ENCODE data around the gene ENTREP3. TPM values are rescaled to one million over a fixed set of nuclear protein-coding genes. Genes with fewer than 3 reads are reported as not detected.
"Not testable (repeated sequence)": the region's sequence is repeated elsewhere in the genome, so short reads cannot be mapped to it uniquely, and the experiment has no call there.

Gene ENTREP3
- total RNA-seq, 1 experiment from 2014 or later = 8.1 TPM

- DNase-seq (ENCODE audit: low read depth) = no peak
These were observed 32.2 kb downstream of the ENTREP3 start for GRCh38 chr1:155223047-155223446.

DNA sequence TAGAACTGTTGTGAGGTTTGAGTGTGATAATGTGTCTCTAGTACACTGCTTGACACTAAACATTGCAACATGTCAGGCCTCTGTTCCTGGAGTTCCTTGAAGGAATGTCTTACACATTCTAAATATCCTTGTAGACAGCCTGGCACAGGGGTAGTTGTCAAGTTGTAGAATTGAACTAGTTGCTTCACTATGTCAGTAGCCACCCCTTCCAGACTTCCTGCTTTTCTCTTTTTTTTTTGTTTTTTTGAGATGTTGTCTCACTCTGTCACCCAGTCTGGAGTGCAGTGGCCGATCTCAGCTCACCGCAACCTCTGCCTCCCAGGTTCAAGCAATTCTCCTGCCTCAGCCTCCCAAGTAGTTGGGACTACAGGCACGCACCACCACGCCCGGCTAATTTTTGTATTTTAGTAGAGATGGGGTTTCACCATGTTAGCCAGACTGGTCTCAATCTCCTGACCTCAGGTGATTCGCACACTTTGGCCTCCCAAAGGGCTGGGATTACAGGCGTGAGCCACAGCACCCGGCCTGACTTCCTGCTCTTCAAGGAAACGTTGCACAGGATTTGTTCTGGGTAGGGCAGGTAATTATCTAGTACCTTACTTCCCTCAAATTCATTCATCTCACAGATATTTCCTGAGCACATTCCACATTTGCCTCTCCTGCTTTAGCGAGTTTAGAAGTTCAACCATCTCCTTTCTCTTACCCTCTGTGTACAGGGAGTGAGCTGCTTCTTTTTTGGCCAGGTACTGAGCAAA lies 34.9 kb downstream of the ENTREP3 start:
- not testable (repeated sequence) for DNase-seq (ENCODE audit: low read depth)

DNA sequence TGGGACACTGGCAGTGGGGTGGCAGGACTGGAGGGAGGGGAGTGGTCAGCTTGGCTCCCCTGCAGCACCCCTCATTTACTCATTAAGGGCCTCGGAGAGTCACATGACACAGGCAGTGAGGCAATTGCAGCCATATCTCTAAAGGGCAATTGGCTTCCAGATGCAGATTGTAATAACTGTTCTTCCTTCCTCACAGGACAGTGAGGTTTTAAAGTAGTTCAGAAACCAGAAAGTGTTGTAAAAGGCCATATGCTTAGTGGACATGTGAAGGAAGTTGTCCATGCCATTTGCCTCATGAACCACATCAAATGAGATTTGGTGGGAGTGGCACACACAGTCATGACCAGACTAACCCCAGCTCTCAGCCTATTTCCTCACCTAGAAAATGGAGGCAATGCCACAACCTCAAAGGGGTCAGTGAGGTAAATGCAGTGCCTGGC lies 35.7 kb downstream of the ENTREP3 start:
- DNase-seq (ENCODE audit: low read depth) = no peak

DNA sequence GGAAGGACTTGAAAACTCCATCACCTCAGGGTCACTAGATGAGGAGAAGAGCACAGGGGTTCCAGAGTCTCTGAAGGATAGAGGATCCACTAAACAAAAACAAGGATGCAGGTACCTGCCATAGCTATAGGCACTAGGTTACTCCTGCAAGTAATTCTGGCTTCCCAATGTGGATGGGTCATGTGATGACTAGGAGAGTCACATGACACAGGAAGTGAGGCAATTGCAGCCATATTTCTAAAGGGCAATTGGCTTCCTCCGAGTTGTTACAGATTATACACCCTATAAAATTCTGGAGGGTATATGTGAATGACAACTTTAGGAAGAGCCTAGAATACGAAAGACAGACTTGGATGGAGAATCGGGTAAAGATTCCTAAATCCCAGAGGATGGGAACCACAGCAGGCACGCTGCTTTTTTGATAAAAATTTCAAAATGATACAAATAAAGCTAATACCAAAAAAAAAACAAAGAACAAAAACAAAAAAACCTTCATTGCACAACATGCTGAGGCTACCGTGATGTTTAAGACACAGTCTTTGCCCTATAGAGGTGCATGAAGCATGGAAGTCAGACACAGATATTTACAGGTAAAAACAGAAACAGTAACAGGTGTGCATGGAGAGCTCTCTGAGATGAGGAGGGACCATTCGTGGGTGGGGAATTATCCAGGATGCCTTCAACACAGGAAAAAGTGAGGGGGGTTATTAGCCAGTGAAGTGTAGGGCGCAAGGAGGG lies 36.3 kb downstream of the ENTREP3 start:
- no peak for DNase-seq (ENCODE audit: low read depth)

DNA sequence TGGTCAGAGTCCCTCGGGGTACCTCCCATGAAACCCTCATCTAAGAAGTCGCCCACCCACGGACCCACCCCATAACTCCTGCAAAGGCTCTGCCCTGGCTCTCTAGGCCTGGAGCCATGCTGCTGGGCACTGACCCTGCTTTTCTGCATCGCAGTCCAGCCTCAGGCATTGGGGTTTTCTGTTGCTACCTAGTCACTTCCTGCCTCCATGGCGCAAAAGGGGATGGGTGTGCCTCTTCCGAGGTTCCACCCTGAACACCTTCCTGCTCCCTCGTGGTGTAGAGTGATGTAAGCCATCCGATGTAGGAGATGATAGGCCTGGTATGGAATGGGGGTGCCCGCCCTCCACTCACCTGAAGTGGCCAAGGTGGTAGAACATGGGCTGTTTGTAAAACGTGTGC lies 40.6 kb downstream of the ENTREP3 start:
- DNase-seq (ENCODE audit: low read depth) = not testable (repeated sequence)

GRCh38 chr1:155212051-155212440 lies 43.2 kb downstream of the ENTREP3 start:
- DNase-seq (ENCODE audit: low read depth) = not testable (repeated sequence)

DNA sequence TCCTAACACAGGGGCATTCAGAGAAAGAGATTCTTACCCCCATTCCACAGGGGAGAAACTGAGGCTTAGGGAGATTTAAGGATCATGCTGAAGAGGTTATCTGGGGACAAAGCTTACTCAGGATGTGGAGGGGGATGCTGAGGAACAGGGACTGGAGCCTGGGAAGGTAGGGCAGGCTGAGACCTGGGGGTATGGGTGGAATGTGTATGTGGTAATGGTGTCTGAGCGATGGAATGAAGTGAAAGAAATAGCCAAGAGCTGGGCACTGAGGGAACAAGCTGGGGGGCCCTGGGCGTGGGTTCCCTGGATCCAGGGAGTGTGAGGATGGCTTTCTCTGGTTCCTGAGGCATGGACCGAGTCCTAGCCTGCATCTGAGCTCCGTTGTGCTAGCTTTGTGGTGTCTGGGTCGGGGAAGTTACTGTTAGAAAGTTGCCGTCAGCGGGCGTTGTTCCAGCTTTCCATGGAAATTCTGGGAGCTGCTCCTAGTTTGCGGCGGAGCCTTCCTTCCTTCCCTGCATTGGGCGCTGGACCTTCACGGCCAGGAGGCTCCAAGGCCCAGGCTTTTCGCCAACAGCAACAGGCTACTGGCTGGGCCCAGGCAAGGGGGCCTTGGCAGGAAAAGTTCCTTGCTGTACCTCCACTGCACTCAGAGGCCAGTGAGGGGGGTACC lies 43.8 kb downstream of the ENTREP3 start:
- not testable (repeated sequence) for DNase-seq (ENCODE audit: low read depth)

- no peak for DNase-seq (ENCODE audit: low read depth)
These were observed 44.8 kb downstream of the ENTREP3 start for GRCh38 chr1:155210314-155211104.

- DNase-seq (ENCODE audit: low read depth) = no peak
These were observed 46.0 kb downstream of the ENTREP3 start for GRCh38 chr1:155209312-155209721.

- DNase-seq (ENCODE audit: low read depth) = peak; percentile 90
These were observed 46.6 kb downstream of the ENTREP3 start, which contains the start of gene MTX1 for GRCh38 chr1:155208541-155209311. Gene MTX1, plus strand, starts transcription at chr1:155208695. Its CDS starts 110 bp downstream, at chr1:155208805.

GRCh38 chr1:155207806-155208540 lies 47.3 kb downstream of the ENTREP3 start, which contains the start of gene THBS3:
Gene THBS3, minus strand, starts transcription at chr1:155207897. Its CDS starts 21 bp downstream, at chr1:155207876.
- peak; percentile 50 for DNase-seq (ENCODE audit: low read depth)

- peak; percentile 86 for DNase-seq (ENCODE audit: low read depth)
These were observed 48.1 kb downstream of the ENTREP3 start for GRCh38 chr1:155206891-155207805.

DNA sequence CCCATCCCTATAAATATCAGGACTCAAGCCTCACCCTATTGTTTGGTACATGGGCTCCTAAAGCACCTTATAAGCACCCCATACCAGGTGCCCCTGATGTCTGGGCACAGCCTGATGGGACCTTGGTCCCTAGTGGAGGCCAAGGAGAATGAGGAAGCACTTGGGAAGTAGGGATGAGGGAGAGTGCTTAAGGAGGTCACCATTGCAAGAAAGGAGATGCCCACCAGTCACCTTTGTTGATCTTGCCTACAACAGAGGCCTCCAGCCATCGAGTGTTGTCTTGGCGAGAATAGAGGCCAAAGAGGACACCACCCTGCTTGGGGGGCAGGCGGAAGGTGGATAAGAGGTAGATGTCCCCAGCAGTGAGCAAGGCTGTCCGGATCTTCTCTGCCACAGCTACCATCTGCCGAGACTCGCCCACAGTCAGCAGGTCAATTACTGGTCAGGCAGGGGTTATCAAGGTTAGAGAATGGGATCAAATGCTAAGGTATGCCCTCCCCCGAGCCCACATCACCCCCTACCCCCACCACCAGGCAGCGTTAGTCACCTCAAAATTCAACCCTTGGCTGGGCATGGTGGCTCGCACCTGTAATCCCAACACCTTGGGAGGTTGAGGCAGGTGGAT lies 49.2 kb downstream of the ENTREP3 start:
- DNase-seq (ENCODE audit: low read depth) = no peak

- DNase-seq (ENCODE audit: low read depth) = no peak
These were observed 50.2 kb downstream of the ENTREP3 start for GRCh38 chr1:155205035-155205434.

GRCh38 chr1:155202731-155203515 lies 52.4 kb downstream of the ENTREP3 start:
- DNase-seq (ENCODE audit: low read depth) = no peak

DNA sequence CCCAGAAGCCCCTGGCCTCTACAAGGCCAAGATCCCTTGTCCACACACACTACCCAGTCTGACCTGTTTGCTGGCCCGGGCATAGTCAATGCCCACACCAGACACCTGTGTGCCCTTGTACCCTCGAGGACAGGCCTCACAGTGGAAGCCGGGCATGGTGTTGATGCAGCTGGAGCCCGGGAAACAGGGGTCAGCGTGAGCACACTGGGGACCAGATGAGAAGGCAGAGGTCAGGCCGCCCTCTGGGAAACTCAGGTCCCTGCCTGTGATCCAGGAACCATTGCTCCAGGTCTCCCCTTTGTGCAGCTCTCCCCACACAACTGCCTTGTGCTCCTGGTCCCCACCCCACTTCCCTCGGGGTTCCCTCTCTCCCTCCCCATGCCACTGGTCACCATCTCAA lies 53.1 kb downstream of the ENTREP3 start:
- DNase-seq (ENCODE audit: low read depth) = no peak

- no peak for DNase-seq (ENCODE audit: low read depth)
These were observed 54.4 kb downstream of the ENTREP3 start for GRCh38 chr1:155200920-155201319.

- DNase-seq (ENCODE audit: low read depth) = no peak
These were observed 55.5 kb downstream of the ENTREP3 start for GRCh38 chr1:155199792-155200191.

Data from M059J (cell line).